ENCODE data around the gene GRB7.

The GRB7 gene

DNA sequence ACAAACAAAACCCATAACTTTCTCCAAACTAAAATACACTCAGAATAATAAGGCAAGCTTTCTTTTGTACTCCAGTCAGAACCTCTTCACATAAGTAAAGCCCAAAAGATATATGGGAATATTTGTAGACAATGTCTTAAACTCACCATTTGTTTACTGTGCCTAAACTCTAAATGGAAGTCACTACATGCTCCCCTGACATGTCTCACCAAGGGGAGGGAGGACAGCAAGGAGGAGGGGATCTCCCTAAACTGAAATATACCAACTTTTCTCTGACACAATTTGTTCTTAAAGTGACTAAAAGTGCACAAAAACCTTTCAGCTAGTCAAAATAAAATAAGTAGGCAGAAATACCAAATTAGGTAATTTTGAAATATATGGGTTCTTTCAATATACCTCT is 38.5 kb downstream of the GRB7 start:
- DNase-seq = no peak

DNA sequence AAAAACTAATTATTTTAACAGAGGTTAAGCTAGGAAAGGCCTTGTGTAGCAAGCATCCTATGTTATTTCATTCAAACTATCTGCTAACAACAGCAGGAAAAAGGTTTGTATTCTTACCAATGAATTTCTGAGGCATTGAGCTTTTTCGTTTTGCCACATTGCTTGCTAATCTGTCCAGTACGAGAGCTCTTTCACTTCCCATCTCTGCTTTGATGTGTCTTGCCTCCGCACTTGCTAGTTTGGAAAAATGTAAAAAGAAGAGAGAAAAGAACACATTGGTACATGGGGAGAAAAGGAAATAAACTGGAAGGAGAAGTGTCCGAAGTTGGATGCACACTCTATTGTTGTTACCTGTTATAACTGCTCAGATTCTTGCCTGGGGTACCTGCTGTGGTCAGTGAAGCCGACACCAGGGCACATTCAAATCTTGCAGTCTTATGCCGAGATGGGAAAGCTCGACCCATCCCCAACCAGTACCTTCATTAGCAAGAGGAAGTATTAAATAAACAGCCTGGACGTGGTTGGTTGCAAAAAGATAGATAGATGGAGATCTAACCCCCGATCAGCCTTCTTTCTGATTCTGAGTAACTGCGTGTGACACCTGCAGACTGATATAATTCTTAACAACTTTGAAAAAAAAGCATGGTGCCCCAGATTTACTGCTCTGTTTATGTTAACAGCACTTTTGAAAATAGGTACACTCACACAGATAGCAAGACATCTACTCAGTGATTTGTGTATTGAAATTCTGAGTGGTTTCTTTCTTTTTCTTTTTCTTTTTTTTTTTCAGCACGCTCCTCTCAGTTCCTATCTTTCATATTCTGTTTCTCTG is 40.0 kb downstream of the GRB7 start:
- no peak for DNase-seq

DNA sequence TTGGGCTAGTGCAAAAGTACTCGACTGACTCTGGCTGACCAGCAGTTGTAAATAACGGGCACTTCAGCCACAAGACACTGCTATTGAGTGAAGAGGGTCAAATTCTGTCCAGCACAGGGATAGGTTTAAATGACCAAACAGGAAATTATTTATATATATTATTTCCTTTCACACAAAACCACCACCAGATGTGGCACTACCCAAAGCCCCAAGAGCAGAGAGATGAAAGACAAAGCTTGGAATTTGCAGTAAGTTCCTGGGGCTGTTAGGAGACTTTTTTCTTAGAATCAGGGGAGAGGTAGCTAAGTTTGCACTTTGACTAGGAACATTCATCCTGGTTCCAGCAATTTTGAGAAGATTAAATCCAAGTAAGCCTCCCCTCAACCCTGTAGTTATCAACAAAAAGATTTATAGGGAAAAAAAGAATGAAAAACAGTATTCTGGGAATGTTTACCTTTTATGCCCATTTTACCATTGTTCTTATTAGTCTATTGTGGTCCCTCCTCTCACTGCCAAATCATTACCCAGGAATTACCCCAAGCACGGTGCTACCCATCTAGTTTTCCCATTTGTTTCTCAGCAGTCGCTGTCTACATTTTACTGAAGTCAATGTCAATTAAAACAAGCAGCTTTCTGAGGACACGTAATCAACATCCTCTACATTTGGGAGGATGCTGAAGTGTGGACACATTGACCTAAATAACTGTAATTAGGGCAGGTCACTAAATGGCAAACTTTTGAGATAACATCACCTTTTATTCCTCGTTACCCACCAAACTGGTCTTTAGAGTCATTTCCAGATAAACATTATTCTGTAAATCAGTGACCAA is 43.5 kb downstream of the GRB7 start:
- DNase-seq = no peak

DNA sequence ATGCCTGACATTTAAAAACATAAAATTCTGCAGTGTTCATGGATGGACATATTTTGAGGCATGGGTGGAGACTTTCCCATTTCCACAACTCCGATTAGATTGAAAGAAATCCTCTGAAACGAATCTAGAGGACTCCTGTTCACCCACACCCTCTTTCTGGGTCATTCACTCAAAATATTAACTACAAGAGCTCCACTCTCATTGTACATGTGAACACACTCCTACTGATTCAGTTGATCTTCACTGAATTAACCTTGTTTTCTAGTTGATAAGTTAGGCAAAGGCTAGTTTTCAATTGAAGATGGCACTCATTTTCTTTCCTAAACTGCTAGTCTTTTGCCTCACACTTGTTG is 44.1 kb downstream of the GRB7 start:
- DNase-seq = no peak

GRCh38 chr17:39782481-39782880 is 44.7 kb downstream of the GRB7 start:
- DNase-seq = no peak

- no peak for DNase-seq
These were observed 45.2 kb downstream of the GRB7 start for GRCh38 chr17:39782980-39783379.

GRCh38 chr17:39787041-39787440 is 49.3 kb downstream of the GRB7 start:
- DNase-seq = no peak

DNA sequence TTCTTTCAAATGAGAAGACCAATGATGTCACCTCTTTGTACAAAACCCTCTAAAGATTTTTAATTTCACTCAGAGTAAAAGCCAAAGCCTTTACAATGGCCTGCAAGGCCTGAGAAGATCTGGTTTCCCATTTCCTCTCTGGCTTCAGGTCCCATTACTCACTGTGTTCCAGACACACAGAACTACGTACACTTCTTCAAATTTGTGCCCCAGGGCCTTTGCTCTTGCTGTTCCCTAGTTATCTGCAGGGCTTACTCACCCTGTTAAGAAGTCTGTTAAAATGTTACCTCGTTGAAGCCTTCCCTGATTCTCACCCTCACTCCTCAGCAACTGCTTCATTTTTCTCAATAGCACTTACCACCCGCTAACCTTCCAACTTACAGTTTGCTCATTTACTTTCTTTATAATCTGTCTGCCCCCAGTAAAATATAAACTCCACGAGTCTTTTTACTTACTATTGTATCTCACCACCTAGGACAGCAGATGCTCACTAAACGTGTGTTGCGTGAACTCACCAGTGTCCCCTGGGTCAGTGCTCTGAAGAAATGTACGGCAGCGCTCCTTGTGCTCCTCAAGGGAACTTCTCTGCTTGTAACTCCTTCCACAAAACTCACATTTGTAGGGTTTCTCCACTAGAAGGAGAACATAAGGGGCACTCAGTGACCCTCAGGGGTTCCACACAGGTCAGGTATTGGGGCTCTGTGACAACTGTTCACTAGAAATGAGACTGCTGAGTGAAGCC is 50.2 kb downstream of the GRB7 start:
- no peak for DNase-seq

DNA sequence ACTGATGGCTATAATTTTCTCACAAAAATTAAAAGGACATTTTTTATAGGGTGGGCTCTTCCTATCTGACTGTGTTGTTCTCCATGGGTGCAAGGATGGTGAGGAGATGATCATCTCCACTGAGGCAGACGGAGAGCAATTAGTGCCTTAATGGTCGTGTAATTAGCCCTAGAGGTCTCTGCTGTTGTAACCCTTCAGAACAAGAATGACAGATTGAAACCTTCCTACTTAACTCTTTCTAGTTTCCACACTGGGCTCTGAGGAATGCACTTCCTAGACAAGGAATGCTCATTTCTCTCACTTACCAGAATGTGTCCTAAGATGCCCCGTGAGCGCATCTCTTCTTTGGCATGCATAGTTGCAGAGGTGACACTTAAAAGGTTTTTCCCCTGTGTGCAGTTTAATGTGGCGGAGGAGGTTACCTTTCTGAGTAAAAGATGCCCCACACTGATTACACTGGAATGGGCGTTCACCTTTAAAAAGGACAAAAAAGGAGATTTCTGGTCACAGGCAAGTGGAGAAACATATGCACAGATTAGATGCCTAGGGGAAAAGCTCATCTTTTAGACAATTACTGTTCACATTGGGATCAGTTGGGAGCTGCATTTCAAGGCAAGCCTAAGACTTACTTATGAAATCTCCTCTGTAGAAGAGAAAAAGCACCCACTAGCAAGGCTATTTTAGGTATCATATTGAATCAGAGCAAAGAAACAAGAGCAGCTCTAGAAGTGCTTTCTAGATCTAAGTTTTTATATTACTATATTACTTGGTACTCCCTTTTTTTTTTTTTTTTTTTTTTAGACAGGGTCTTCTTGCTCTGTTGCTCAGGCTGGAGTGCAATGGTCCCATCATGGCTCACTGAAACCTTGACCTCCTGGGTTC is 53.6 kb downstream of the GRB7 start:
- DNase-seq = no peak

GRCh38 chr17:39792526-39793221 is 54.9 kb downstream of the GRB7 start:
- no peak for DNase-seq

DNA sequence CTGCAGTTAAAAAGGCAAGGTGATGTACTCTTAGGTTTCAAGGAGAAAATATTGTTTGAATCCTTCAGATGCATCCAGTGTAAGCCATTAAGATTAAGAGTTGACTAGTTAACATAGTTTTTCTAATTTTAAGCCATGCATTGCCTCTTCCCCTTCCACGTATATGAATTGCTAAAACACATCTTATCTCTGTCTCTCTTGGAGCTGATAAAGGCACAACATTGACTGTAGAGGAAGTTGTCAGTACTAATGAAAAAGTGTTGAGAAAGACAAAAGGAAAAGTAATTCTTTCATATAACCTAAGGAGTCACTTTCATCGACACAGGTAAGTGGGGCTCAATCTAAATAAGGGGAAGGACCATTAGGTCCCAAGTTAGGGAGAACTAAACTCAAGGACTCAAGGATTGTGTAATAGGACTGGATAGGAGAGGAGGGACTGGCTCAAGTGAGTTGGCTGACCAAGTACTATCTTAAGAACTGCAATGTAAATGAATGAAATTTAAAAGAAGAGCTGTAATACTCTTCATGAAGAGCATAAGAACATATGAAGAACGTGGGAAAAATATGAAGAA is 55.6 kb downstream of the GRB7 start:
- no peak for DNase-seq

GRCh38 chr17:39794249-39794970 is 56.7 kb downstream of the GRB7 start:
- DNase-seq = no peak
